Central memory CD8-positive, alpha-beta T cell (primary cell): ENCODE measurements around the gene BACE1-AS.
"Not testable (repeated sequence)": the region's sequence is repeated elsewhere in the genome, so short reads cannot be mapped to it uniquely, and the experiment has no call there.

ENCODE experiments used
- ATAC-seq: fragments of 150-1000 bp; cut with Tn5 transposase; replicated peaks from 2 replicates; pipeline ENCODE4 v1.10.0; 2022; ENCODE audit warnings: mild to moderate bottlenecking, moderate FRiP score, moderate number of reproducible peaks; ENCODE audit not compliant: poor library complexity, severe bottlenecking; ENCODE audit errors: extremely low read depth
- DNase-seq, 2 donors: peaks; one replicate each; pipeline ENCODE4 v3.0.0; 2021; ENCODE audit warnings: low spot score in 2 of 2
- H3K27ac Mint-ChIP-seq: one replicate; pipeline ENCODE4 v1.8.0; 2022; ENCODE audit warnings: low read depth, mild to moderate bottlenecking, moderate library complexity, mixed read lengths
- H3K27me3 Mint-ChIP-seq: one replicate; pipeline ENCODE4 v1.8.0; 2022; ENCODE audit warnings: mixed read lengths
- H3K36me3 Mint-ChIP-seq: one replicate; pipeline ENCODE4 v1.8.0; 2022; ENCODE audit warnings: mild to moderate bottlenecking, moderate library complexity, mixed read lengths; ENCODE audit not compliant: insufficient read depth
- H3K4me1 Mint-ChIP-seq: one replicate; pipeline ENCODE4 v1.8.0; 2022; ENCODE audit warnings: mixed read lengths
- H3K4me3 Mint-ChIP-seq: one replicate; pipeline ENCODE4 v1.8.0; 2022; ENCODE audit warnings: mild to moderate bottlenecking, moderate library complexity, mixed read lengths
- H3K9me3 Mint-ChIP-seq: one replicate; pipeline ENCODE4 v1.8.0; 2022; ENCODE audit warnings: mixed read lengths

BACE1-AS gene

GRCh38 chr11:117290809-117291396 lies at the start of gene BACE1-AS:
Gene BACE1-AS (plus strand): TSS chr11:117291346.
- no peaks in the 10 kb centered on the region for H3K9me3 Mint-ChIP-seq
- H3K27ac Mint-ChIP-seq: no peak within 1 kb of the TSS
- peaks cover 9% of the 10 kb centered on the region for H3K36me3 Mint-ChIP-seq
- H3K27me3 Mint-ChIP-seq: no peaks in the 10 kb centered on the region
- H3K4me3 Mint-ChIP-seq: no peak within 1 kb of the TSS
- no peak for ATAC-seq
- no peak for DNase-seq
- H3K4me1 Mint-ChIP-seq: peaks cover 13% of the 10 kb centered on the region

GRCh38 chr11:117248341-117248740 lies 42.8 kb upstream of the BACE1-AS start:
- peaks cover 61% of the 10 kb centered on the region for H3K36me3 Mint-ChIP-seq

GRCh38 chr11:117249571-117249970 lies 41.6 kb upstream of the BACE1-AS start:
- H3K36me3 Mint-ChIP-seq: peaks cover 57% of the 10 kb centered on the region
- H3K27me3 Mint-ChIP-seq: no peaks in the 10 kb centered on the region
- no peaks in the 10 kb centered on the region for H3K9me3 Mint-ChIP-seq
- no peaks in the 10 kb centered on the region for H3K4me1 Mint-ChIP-seq
- H3K4me3 Mint-ChIP-seq: no peak overlapping the region
- no peak overlapping the region for H3K27ac Mint-ChIP-seq
- no peak for DNase-seq
- no peak for ATAC-seq

More at GRCh38 chr11:117248341-117248740, 42.8 kb upstream of the BACE1-AS start:
- Mint-ChIP-seq H3K4me3 (no peak overlapping the region), H3K4me1 (no peaks in the 10 kb centered on the region), H3K27ac (no peak overlapping the region), H3K27me3 (no peaks in the 10 kb centered on the region), H3K9me3 (no peaks in the 10 kb centered on the region)
- ATAC-seq: no peak
- no peak for DNase-seq

- Mint-ChIP-seq H3K4me1 (peaks cover 5% of the 10 kb centered on the region), H3K36me3 (peaks cover 43% of the 10 kb centered on the region), H3K4me3 (no peak overlapping the region), H3K9me3 (no peaks in the 10 kb centered on the region), H3K27me3 (no peaks in the 10 kb centered on the region), H3K27ac (peak overlapping the region; percentile 54)
- DNase-seq (no peak), ATAC-seq (no peak)
Observed at GRCh38 chr11:117251506-117251905, 39.6 kb upstream of the BACE1-AS start.

- H3K4me3 Mint-ChIP-seq: no peak overlapping the region
- DNase-seq (no peak), ATAC-seq (no peak)
- no peaks in the 10 kb centered on the region for H3K27me3 Mint-ChIP-seq
- H3K4me1 Mint-ChIP-seq: peaks cover 5% of the 10 kb centered on the region
- H3K36me3 Mint-ChIP-seq: peaks cover 12% of the 10 kb centered on the region
- H3K27ac Mint-ChIP-seq: peak overlapping the region; percentile 9
- no peaks in the 10 kb centered on the region for H3K9me3 Mint-ChIP-seq
Observed at GRCh38 chr11:117255966-117256365, 35.2 kb upstream of the BACE1-AS start.

GRCh38 chr11:117256573-117256972 lies 34.6 kb upstream of the BACE1-AS start:
- H3K36me3 Mint-ChIP-seq: peaks cover 11% of the 10 kb centered on the region
- DNase-seq (no peak), ATAC-seq (no peak)
- H3K4me1 Mint-ChIP-seq: peaks cover 5% of the 10 kb centered on the region
- H3K4me3 Mint-ChIP-seq: no peak overlapping the region
- H3K9me3 Mint-ChIP-seq: no peaks in the 10 kb centered on the region
- H3K27me3 Mint-ChIP-seq: no peaks in the 10 kb centered on the region
- H3K27ac Mint-ChIP-seq: no peak overlapping the region

- Mint-ChIP-seq H3K4me1 (peaks cover 5% of the 10 kb centered on the region), H3K27ac (no peak overlapping the region), H3K36me3 (peaks cover 10% of the 10 kb centered on the region), H3K27me3 (no peaks in the 10 kb centered on the region), H3K9me3 (no peaks in the 10 kb centered on the region), H3K4me3 (no peak overlapping the region)
- ATAC-seq: no peak
- no peak for DNase-seq
Observed at GRCh38 chr11:117258576-117258975, 32.6 kb upstream of the BACE1-AS start.

- H3K4me3 Mint-ChIP-seq: no peak overlapping the region
- peaks cover 8% of the 10 kb centered on the region for H3K36me3 Mint-ChIP-seq
- H3K27me3 Mint-ChIP-seq: no peaks in the 10 kb centered on the region
- no peak overlapping the region for H3K27ac Mint-ChIP-seq
- DNase-seq: no peak
- peaks cover 5% of the 10 kb centered on the region for H3K4me1 Mint-ChIP-seq
- no peak for ATAC-seq
- no peaks in the 10 kb centered on the region for H3K9me3 Mint-ChIP-seq
Observed at GRCh38 chr11:117259417-117259816, 31.7 kb upstream of the BACE1-AS start.

- not testable (repeated sequence) for H3K4me1 Mint-ChIP-seq, H3K27me3 Mint-ChIP-seq, H3K4me3 Mint-ChIP-seq, DNase-seq, H3K9me3 Mint-ChIP-seq, H3K27ac Mint-ChIP-seq, ATAC-seq
- peaks cover 12% of the 10 kb centered on the region for H3K36me3 Mint-ChIP-seq
Observed at GRCh38 chr11:117264624-117265323, 26.4 kb upstream of the BACE1-AS start.

- Mint-ChIP-seq H3K4me1 (no peaks in the 10 kb centered on the region), H3K9me3 (no peaks in the 10 kb centered on the region), H3K4me3 (no peak overlapping the region), H3K27me3 (no peaks in the 10 kb centered on the region), H3K36me3 (peaks cover 11% of the 10 kb centered on the region), H3K27ac (no peak overlapping the region)
- ATAC-seq (no peak), DNase-seq (no peak)
Observed at GRCh38 chr11:117265745-117266144, 25.4 kb upstream of the BACE1-AS start.

GRCh38 chr11:117269856-117270255 lies 21.3 kb upstream of the BACE1-AS start:
- H3K36me3 Mint-ChIP-seq: peaks cover 7% of the 10 kb centered on the region
- H3K27ac Mint-ChIP-seq: no peak overlapping the region
- DNase-seq (no peak), ATAC-seq (no peak)
- H3K4me3 Mint-ChIP-seq: no peak overlapping the region
- no peaks in the 10 kb centered on the region for H3K27me3 Mint-ChIP-seq
- H3K4me1 Mint-ChIP-seq: peaks cover 10% of the 10 kb centered on the region
- H3K9me3 Mint-ChIP-seq: no peaks in the 10 kb centered on the region

- peaks cover 3% of the 10 kb centered on the region for H3K36me3 Mint-ChIP-seq
- no peak for ATAC-seq
- H3K27ac Mint-ChIP-seq: no peak overlapping the region
- H3K9me3 Mint-ChIP-seq: no peaks in the 10 kb centered on the region
- no peak overlapping the region for H3K4me3 Mint-ChIP-seq
- no peaks in the 10 kb centered on the region for H3K27me3 Mint-ChIP-seq
- no peak for DNase-seq
- peaks cover 20% of the 10 kb centered on the region for H3K4me1 Mint-ChIP-seq
Observed at GRCh38 chr11:117271208-117271607, 19.9 kb upstream of the BACE1-AS start.

GRCh38 chr11:117272175-117272574 lies 19.0 kb upstream of the BACE1-AS start:
- not testable (repeated sequence) for ATAC-seq, H3K27me3 Mint-ChIP-seq, DNase-seq, H3K9me3 Mint-ChIP-seq, H3K27ac Mint-ChIP-seq, H3K4me3 Mint-ChIP-seq, H3K36me3 Mint-ChIP-seq
- peaks cover 20% of the 10 kb centered on the region for H3K4me1 Mint-ChIP-seq
